HT-29 (cell line): ENCODE results near the gene TRERF1. TPM values are rescaled to one million over a fixed set of nuclear protein-coding genes. Genes with fewer than 3 reads are reported as not detected.
A peak's percentile ranks its signal among the peaks of the same experiment; 100 is the strongest.
"Not testable (repeated sequence)": the region's sequence is repeated elsewhere in the genome, so short reads cannot be mapped to it uniquely, and the experiment has no call there.

Experiments
- DNase-seq: peaks from one replicate; pipeline ENCODE4 v3.0.0-alpha.2; 2015; ENCODE audit warnings: low spot score
- total RNA-seq: library from RNA; depleted of rRNA; stranded (reverse); fragments of >200 nt; shearing (Covaris generic); gene quantifications from 2 replicates; pipeline ENCODE4 v1.2.3, GENCODE V29; 2014

The TRERF1 gene
- total RNA-seq, 1 experiment from 2014 or later, result 6.8 TPM

DNA sequence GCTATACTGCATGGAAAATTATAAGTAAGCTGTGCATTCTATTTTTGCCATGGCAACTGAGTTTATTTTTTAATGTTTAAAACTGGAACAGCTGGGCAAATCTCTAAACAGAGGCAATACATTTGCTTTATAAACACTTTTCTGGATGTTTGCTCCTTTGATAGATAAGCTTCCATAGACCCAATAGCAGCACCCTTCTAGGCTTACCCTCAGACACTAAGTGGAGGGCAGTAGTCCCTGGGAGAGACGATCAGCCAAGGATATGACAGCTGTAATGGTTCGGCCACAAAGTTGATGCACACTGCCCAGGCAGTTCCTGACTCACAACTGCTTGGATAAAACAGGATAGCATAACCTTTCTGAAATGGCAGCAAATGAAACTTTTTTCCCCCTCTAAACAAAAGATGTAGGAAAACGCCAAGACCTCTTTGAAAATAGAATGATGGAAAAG is 225.5 kb downstream of the TRERF1 start:
- DNase-seq, result peak; percentile 39

DNA sequence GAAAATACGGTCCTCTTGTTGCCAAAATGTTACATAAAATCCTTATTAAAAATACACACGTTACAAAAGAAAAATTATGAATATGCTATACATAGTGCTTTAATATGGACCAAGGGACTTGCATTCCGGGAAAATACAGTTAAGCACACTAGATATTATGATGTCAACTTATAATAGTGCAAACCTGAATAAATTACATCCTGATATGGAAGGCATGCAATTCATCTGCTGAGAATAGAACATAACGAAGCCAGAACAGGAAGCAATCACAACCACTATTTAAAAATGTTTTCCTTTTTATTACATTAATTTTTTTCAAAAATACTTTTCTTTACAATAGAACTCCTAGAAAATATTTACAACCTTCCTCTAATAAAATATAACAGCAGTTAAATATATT is 226.3 kb downstream of the TRERF1 start:
- no peak for DNase-seq

GRCh38 chr6:42225029-42225339 is 226.7 kb downstream of the TRERF1 start:
- DNase-seq, result peak; percentile 2

DNA sequence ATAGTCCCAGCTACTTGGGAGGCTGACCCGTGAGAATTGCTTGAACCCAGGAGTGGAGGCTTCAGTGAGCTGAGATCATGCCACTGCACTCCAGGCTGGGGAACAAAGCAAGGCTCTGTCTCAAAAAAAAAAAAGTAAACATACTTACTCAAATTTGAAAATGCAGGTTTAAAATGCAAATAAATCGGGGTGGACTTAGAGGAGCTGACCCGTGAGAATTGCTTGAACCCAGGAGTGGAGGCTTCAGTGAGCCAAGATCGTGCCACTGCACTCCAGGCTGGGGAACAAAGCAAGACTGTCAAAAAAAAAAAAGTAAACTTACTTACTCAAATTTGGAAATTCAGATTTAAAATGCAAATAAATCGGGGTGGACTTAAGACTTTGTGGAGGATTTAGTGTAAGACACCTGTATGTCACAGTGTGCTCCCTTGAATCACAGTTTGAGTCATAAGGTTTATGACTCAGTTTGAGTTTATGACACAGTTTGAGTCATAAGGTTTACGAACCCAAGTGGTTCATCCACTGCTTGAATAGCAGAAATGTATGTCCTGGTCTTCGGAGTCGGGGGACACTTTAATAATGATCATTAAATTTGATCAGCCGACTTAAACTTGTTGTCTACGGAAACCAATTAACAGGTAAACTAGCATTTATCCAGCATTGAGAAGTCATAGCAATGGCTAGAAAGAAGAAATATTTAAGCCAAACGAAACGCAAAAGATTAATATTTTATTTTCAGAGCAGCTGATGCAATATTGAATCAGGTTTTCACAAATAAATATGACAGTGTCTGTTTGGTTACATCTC is 227.3 kb downstream of the TRERF1 start:
- DNase-seq, result peak; percentile 76

- DNase-seq, result no peak
Observed at GRCh38 chr6:42222448-42222847, 229.3 kb downstream of the TRERF1 start.

GRCh38 chr6:42221546-42221945 is 230.2 kb downstream of the TRERF1 start:
- no peak for DNase-seq

DNA sequence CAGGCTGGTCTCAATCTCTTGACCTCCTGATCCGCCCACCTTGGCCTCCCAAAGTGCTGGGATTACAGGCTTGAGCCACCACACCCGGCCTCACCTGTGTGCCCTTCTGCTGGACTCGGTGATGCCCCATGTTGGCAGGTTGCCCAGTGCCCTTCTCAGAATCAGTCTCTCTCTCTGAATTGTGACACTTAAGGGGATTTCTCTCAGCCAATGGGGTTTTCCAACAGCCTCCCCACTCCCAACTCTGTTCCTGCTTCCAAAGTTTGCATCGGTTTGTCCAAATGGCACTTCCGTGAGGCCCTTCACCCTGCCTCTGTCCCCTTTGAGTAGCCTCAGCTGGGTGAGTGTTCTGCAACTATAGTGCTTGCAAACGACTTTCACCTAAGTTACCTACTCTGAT is 230.9 kb downstream of the TRERF1 start:
- no peak for DNase-seq

- peak; percentile 95 for DNase-seq
Observed at GRCh38 chr6:42217519-42218367, 234.0 kb downstream of the TRERF1 start, which contains the start of gene MRPS10. MRPS10 (minus strand) TSS chr6:42217861; CDS start chr6:42217849, 12 bp downstream.

DNA sequence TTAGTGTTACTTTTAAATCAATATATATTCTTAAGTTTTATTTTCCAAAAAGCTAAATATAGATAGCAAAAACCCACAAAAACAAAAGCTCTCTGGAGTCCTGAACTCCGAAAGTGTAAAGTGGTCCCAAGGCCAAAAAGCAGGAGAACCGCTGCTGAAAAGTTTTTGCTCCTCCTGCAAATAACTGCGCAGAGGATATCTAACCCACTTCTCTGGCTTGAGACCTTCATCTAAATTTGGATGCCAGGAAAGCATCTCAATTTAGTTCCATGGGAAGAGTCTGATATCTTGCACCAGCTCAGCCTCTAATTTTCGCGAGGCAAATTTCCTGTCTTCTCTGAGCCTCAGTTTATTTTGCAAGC is 234.6 kb downstream of the TRERF1 start:
- no peak for DNase-seq

DNA sequence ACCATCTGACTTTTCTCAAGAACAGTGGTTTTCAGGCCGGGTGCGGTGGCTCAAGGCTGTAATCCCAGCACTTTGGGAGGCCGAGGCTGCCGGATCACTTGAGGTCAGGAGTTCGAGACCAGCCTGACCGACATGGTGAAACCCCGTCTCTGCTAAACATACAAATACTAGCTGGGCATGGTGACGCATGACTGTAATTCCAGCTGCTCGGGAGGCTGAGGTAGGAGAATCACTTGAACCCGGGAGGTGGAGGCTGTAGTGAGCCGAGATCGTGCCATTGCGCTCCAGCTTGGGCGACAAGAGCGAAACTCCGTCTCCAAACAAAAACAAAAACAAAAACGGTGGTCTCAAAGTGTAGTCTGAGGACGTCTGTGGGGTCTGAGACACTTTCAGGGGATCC is 235.2 kb downstream of the TRERF1 start:
- DNase-seq, result not testable (repeated sequence)

DNA sequence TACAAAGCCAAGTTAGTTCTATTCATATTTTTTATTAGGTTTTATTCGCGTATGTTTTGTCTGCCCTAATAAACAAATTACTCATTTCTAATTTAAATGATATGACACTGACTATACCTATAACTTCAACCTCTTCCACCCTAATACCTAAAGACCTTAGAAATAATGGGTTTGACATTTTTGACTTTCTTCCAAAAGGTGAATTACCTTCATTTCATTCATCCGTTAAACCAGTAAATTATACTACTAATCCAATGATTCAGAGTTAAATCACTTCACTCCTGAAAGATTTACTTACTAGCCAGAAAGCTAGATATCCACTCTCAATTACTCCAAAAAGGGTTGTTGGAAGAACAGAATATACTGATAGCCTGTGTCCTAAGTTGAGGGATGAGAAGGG is 239.3 kb downstream of the TRERF1 start:
- DNase-seq, result no peak

DNA sequence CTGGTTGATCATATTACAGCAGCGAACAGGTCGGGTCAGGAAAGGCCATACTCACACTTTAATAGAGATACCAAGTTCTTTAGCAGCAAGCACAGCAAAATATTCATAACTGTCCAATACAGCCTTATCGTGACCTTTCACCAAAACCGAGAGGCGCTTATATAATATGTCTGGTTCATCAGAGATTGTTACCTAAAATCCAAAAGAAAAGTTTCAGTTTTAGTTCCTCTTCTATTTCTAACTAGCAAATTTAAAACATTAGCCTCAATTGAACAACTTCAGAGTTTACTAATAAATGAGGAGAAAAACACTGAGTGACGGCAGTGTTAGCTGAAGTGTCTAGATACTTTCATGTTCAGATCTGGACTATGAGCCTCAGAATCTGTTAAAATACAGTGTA is 240.0 kb downstream of the TRERF1 start:
- DNase-seq, result no peak

DNA sequence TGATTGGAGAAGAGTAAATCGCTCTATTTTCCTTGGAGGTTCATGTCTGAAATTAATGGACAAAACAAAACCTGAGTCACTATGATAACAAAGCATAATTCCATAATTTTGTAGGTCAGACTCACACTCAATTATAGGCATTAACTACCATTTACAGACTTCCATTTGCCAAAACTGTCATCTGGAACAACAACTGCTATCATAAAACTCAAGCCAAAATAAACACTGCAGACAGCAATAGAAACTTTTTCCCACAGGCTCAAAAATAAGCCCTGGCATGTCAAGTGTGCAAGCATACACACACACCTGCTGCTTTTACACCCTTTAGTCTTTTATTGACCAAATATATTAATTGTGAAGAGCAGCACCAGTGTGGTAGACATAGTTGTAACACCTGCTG is 241.2 kb downstream of the TRERF1 start:
- no peak for DNase-seq

GRCh38 chr6:42207559-42207958 is 244.2 kb downstream of the TRERF1 start:
- not testable (repeated sequence) for DNase-seq

DNA sequence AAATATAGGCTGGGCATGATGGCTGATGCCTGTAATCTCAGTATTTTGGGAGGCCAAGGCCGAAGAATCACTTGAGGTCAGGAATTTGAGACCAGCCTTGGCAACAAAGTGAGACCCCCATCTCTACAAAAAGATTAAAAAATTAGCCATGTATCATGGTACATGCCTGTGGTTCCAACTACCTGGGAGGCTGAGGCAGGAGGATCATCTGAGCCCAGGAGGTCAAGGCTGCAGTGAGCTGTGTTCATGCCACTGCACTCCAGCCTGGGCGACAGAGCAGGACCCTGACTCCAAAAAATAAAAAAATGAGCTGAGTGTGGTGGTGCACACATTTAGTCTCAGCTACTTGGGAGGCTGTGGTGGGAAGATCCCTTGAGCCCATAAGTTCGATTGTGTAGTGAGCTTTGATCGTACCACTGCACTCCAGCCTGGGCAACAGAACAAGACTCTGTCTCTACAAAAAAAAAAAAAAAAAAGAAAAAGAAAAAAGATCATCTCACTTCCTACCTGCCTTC is 246.9 kb downstream of the TRERF1 start:
- DNase-seq, result no peak

DNA sequence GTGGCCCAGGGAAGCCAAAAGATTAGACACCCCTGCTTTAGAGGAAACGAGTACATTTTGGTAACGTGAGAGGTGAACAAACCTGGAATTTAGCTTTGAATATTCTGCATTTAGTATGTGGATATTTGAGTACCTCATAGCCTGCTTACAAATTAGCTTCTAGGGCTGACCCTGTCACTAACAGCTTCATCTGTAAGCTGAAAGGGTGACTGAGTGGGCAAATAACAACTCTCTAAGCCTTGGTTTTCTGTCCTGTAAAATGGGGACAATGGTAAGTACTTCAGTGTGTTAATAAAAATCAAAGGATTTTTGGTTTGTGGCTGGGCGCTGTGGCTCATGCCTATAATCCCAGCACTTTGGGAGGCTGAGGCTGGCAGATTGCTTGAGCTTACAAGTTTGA is 248.5 kb downstream of the TRERF1 start:
- DNase-seq, result no peak

- not testable (repeated sequence) for DNase-seq
Observed at GRCh38 chr6:42202131-42202915, 249.4 kb downstream of the TRERF1 start.

DNA sequence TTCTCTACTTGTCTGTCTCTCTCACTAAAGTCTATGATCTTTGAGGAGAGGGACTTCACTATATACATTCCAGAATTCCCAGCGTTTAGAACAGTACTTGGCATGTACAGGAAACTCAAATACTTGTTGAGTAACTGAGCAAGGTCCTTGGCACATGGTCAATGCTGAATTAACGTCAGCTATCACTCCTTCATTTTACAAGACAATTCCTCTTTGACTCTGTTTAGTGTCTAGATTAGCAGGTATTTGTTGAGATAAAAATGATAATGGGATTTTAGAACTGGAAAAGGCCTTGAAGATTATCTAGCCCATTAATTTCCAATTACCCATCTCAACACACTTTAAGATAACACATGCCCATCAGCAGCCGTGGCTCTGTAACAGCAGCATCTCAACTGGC is 250.3 kb downstream of the TRERF1 start:
- DNase-seq, result no peak

- no peak for DNase-seq
Observed at GRCh38 chr6:42200035-42200434, 251.7 kb downstream of the TRERF1 start.

GRCh38 chr6:42199106-42199981 is 252.4 kb downstream of the TRERF1 start:
- no peak for DNase-seq
